PFSK-1 (cell line): ENCODE data around the gene RBM15.

Source experiments
- FOXP2 ChIP-seq: optimal IDR thresholded peaks from 2 replicates; pipeline ENCODE3; 2011; ENCODE audit warnings: borderline replicate concordance, control low read depth, inconsistent platforms; ENCODE audit not compliant: insufficient read depth; ENCODE audit errors: extremely low read length, extremely low read depth
- POLR2AphosphoS5 ChIP-seq: IDR thresholded peaks from 2 replicates; pipeline ENCODE4 v1.6.1; 2012; ENCODE audit warnings: low read depth, mild to moderate bottlenecking, control low read depth, low read length, moderate library complexity
- REST ChIP-seq, 2 experiments: IDR thresholded peaks; 2 replicates each; pipeline versions ENCODE4 v1.6.1 to v1.8.0; 2011 to 2012; ENCODE audit warnings: low read depth in 2 of 2, low read length in 2 of 2, control low read depth in 1 of 2, inconsistent platforms in 1 of 2, mild to moderate bottlenecking in 1 of 2, moderate library complexity in 1 of 2; ENCODE audit not compliant: insufficient read depth in 1 of 2
- SIN3A ChIP-seq: IDR thresholded peaks from 2 replicates; pipeline ENCODE4 v1.6.1; 2012; ENCODE audit warnings: mild to moderate bottlenecking, low read length, moderate library complexity, borderline replicate concordance; ENCODE audit not compliant: insufficient read depth
- TAF1 ChIP-seq: IDR thresholded peaks from 2 replicates; pipeline ENCODE4 v1.6.1; 2012; ENCODE audit warnings: low read length, control low read depth, borderline replicate concordance; ENCODE audit not compliant: insufficient read depth

RBM15 gene

GRCh38 chr1:110347182-110347893 is 8.2 kb downstream of the RBM15 start:
- TF ChIP-seq FOXP2 (no peak), REST (IDR thresholded peaks at IDR 0.05; ENCODE audit: insufficient read depth in 1 of 2, low read depth in 2 of 2, low read length in 2 of 2) (no peak), POLR2AphosphoS5 (peak; percentile 32; the same call in 1 of the 2 replicates), TAF1 (no peak), SIN3A (no peak)

- TF ChIP-seq POLR2AphosphoS5 (no peak), FOXP2 (no peak), TAF1 (no peak)
Observed at GRCh38 chr1:110348050-110348449, 8.9 kb downstream of the RBM15 start.

- no peak for TF ChIP-seq REST (IDR thresholded peaks at IDR 0.05; ENCODE audit: insufficient read depth in 1 of 2, low read depth in 2 of 2, low read length in 2 of 2)
- no peak for TF ChIP-seq POLR2AphosphoS5
- no peak for TF ChIP-seq SIN3A
- TF ChIP-seq FOXP2: no peak
Observed at GRCh38 chr1:110348771-110349170, 9.6 kb downstream of the RBM15 start.

- TF ChIP-seq FOXP2: no peak
- no peak for TF ChIP-seq REST (IDR thresholded peaks at IDR 0.05; ENCODE audit: insufficient read depth in 1 of 2, low read depth in 2 of 2, low read length in 2 of 2)
- TF ChIP-seq SIN3A: no peak
- no peak for TF ChIP-seq TAF1
- TF ChIP-seq POLR2AphosphoS5: no peak
Observed at GRCh38 chr1:110350360-110350759, 11.2 kb downstream of the RBM15 start.

GRCh38 chr1:110355321-110355720 is 16.1 kb downstream of the RBM15 start:
- TF ChIP-seq FOXP2 (no peak), REST (IDR thresholded peaks at IDR 0.05; ENCODE audit: insufficient read depth in 1 of 2, low read depth in 2 of 2, low read length in 2 of 2) (no peak), TAF1 (no peak), SIN3A (no peak), POLR2AphosphoS5 (no peak)
